ENCODE results near the gene TSPAN18.

The TSPAN18 gene

DNA sequence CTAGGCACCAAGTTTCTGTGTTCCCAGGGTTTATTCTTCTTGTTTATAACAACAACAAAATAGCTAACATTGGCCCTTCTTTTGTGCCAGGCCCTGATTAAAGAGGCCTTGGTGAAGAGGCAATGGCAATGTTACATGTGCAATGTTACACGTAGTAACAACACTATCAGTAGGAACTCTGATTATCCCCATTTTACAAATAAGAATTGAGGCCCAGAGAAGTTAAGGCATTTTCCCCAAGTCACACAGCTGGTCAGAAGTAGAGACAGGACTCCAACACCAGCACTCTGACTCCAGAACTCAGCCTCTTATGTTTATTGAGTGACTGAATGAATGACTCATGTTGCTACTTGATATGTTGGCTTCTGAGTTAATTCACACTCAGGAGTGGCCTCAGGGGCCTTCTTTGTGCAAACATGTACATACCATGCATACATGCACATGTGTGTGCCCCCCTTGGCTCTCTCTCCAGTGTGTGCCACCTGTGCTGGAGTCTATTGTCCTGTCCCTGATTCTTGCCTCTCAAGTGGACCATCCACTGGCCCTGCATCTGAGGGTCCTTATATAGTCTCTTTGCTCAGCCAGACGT is 125.5 kb downstream of the TSPAN18 start:
- H3K4me3 ChIP-seq (ENCODE audit: low read depth, low read length): no peak overlapping the region
- TF ChIP-seq, protein P1, sequence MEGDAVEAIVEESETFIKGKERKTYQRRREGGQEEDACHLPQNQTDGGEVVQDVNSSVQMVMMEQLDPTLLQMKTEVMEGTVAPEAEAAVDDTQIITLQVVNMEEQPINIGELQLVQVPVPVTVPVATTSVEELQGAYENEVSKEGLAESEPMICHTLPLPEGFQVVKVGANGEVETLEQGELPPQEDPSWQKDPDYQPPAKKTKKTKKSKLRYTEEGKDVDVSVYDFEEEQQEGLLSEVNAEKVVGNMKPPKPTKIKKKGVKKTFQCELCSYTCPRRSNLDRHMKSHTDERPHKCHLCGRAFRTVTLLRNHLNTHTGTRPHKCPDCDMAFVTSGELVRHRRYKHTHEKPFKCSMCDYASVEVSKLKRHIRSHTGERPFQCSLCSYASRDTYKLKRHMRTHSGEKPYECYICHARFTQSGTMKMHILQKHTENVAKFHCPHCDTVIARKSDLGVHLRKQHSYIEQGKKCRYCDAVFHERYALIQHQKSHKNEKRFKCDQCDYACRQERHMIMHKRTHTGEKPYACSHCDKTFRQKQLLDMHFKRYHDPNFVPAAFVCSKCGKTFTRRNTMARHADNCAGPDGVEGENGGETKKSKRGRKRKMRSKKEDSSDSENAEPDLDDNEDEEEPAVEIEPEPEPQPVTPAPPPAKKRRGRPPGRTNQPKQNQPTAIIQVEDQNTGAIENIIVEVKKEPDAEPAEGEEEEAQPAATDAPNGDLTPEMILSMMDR (IDR thresholded peaks at IDR 0.05; ENCODE audit: low read depth, low read length, missing control alignments): no peak
- DNase-seq (ENCODE audit: low read depth): no peak
- in situ Hi-C loops (cut with HindIII; ENCODE audit: low sequenced_read_pairs): loop anchor here (5.0 kb wide), 1 partner anchor 55 kb away; no protein-coding TSS in a partner anchor

DNA sequence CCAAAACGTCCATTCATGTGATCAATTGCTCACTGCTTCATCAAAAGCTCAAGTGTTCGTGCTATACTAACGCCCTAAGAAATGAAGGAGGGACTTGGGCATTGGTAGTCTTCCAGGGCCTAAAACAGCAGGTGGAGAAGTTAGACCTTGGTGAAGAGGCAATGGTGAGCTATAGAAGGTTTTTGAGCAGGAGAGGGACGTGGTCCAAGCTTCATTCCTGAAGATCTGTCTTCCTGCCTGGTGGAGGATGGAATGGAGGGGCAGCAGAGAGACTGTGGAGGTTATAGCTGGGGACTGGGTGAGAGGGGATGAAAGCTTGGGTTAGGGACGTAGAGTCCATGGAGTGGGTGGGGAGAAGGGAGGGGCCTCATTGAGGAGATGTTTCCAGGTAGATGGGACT is 126.2 kb downstream of the TSPAN18 start:
- TF ChIP-seq, protein P1 (IDR thresholded peaks at IDR 0.05; ENCODE audit: low read depth, low read length, missing control alignments): no peak
- no peak overlapping the region for H3K4me3 ChIP-seq (ENCODE audit: low read depth, low read length)
- in situ Hi-C loops (cut with HindIII; ENCODE audit: low sequenced_read_pairs): loop anchor here (5.0 kb wide), 1 partner anchor 56 kb away; no protein-coding TSS in a partner anchor
- no peak for DNase-seq (ENCODE audit: low read depth)

DNA sequence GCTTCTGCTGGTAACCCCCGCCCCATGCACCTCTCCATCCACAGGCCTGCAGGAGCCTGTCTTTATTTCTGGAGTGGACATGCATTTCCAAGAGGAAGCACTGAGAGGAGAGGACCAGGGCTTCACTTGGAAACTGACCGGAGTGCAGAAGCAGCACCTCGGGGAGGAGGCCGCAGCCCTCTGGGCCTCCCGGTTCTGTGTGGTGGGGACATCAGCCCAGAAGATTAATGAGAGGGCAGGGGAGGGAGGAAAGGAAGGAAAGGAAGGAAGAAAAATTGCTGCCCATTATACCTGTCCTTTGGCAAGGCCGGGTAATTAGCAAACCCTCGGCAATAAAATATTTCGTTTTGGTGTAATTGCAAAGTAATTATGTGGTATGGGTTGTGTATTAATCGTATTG is 126.9 kb downstream of the TSPAN18 start:
- TF ChIP-seq, protein P1 (IDR thresholded peaks at IDR 0.05; ENCODE audit: low read depth, low read length, missing control alignments): no peak
- in situ Hi-C loops (cut with HindIII; ENCODE audit: low sequenced_read_pairs): loop anchor here (5.0 kb wide), 1 partner anchor 56 kb away; no protein-coding TSS in a partner anchor
- H3K4me3 ChIP-seq (ENCODE audit: low read depth, low read length): no peak overlapping the region
- DNase-seq (ENCODE audit: low read depth): no peak

DNA sequence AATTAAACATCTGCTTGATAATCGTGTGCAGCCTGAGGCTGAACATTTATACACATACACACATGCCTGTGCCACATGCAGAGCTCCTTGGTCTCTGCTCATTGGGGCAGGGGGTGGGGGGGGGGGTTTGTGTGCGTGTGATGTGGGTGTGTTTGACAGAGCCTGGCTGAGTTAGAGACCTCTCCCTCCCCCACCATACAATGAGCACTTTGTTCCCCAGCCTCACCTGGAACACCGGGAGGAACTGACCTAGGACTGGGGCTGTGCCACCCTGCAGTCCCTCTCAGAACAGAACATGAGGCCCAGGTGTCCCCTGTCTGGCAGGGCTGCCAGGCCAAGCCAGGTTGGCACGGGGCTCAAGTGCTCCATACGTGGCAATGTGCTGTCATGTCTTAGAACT is 127.3 kb downstream of the TSPAN18 start:
- TF ChIP-seq, protein P1 (IDR thresholded peaks at IDR 0.05; ENCODE audit: low read depth, low read length, missing control alignments): no peak

DNA sequence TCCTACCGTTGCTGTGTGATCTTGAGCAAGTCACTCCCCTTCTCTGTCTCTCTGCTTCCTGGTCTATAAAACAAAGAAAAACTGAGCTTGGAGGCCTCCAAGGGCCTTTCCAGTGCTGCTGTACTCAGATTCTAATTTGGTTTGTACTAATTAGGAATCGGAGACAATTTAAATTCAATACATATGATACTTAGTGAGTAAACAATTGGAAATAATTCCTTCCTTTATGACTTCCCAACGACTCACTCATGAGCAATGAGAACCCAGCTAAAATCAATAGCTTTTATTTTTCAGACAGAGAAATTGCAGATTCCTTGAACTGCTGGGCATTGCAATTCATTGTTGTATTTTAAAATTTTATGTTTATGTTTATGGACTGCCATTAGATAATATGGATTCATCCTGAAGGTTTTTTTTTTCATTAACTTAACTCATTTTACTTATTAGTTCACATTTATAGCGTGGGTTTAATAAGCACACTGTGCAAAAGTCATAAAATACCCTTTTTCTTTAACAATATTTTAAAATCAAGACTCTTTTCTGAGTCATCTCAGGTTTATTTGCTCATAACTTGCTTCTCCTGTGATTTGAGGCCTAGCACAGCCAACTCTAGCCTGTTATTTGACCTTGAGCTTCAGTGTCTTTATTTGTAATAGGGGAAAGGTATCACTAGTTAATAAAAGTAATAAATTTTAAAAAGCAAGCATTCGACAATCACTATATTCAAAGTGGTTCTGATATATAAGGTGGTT is 128.2 kb downstream of the TSPAN18 start:
- no peak overlapping the region for H3K4me3 ChIP-seq (ENCODE audit: low read depth, low read length)
- in situ Hi-C loops (cut with HindIII; ENCODE audit: low sequenced_read_pairs): loop anchor here (5.0 kb wide), 1 partner anchor 58 kb away; no protein-coding TSS in a partner anchor
- TF ChIP-seq, protein P1 (IDR thresholded peaks at IDR 0.05; ENCODE audit: low read depth, low read length, missing control alignments): no peak
- DNase-seq (ENCODE audit: low read depth): no peak

More for the DNA sequence above, 127.3 kb downstream of the TSPAN18 start:
- H3K4me3 ChIP-seq (ENCODE audit: low read depth, low read length): no peak overlapping the region
- in situ Hi-C loops (cut with HindIII; ENCODE audit: low sequenced_read_pairs): loop anchor here (5.0 kb wide), 1 partner anchor 57 kb away; no protein-coding TSS in a partner anchor
- DNase-seq (ENCODE audit: low read depth): no peak

DNA sequence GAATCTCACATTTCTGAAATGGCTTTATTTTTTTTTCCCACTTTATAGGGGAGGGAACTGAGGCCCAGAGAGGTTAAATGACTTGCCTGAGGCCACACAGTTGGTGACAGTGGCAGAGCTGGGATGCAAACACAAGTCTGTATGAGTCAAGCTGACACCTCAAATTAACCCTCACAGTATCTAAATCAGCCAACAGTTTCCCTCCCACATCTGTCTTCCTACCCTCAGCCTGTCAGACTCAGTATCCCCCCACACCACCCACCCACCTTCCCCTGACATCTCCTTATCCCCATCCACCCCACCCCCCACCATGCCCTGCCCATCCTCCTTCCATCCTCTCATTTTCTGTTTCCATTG is 128.7 kb downstream of the TSPAN18 start:
- in situ Hi-C loops (cut with HindIII; ENCODE audit: low sequenced_read_pairs): no loop called here
- TF ChIP-seq, protein P1 (IDR thresholded peaks at IDR 0.05; ENCODE audit: low read depth, low read length, missing control alignments): no peak
- no peak overlapping the region for H3K4me3 ChIP-seq (ENCODE audit: low read depth, low read length)
- no peak for DNase-seq (ENCODE audit: low read depth)
